Suprapubic skin (tissue), 4 donors: ENCODE data around the gene SLC49A3.

Source experiments
- CTCF ChIP-seq, 2 donors: fragments of 200-600 bp in 1 of 2; fragments of 450-650 bp in 1 of 2; sonication (generic) in 1 of 2; IDR thresholded peaks; one replicate each; pipeline ENCODE4 v1.5.1; 2016 to 2019; ENCODE audit warnings: antibody characterized with exemption in 2 of 2, mild to moderate bottlenecking in 1 of 2, moderate library complexity in 1 of 2
- EP300 ChIP-seq: sonication (generic); formaldehyde crosslinking; IDR thresholded peaks from one replicate; pipeline ENCODE4 v1.6.1; 2017; ENCODE audit warnings: antibody characterized with exemption
- POLR2A ChIP-seq, 2 donors: fragments of 450-650 bp; IDR thresholded peaks; one replicate each; pipeline ENCODE4 v1.6.1; 2017; ENCODE audit warnings: antibody characterized with exemption in 2 of 2, mild to moderate bottlenecking in 2 of 2, moderate library complexity in 2 of 2
- POLR2AphosphoS5 ChIP-seq, 3 donors: sonication (generic); formaldehyde crosslinking; IDR thresholded peaks; one replicate each; pipeline ENCODE4 v1.6.1; 2017; ENCODE audit warnings: antibody characterized with exemption in 3 of 3

- TF ChIP-seq CTCF (IDR thresholded peaks at IDR 0.05) (no peak), POLR2AphosphoS5 (IDR thresholded peaks at IDR 0.05) (no peak), POLR2A (IDR thresholded peaks at IDR 0.05) (no peak), EP300 (no peak)
Observed at GRCh38 chr4:734075-734474, 45.1 kb upstream of the SLC49A3 start.
